Measurements from ENCODE around the gene RPS23. TPM values are rescaled to one million over a fixed set of nuclear protein-coding genes. Genes with fewer than 3 reads are reported as not detected.
"Not testable (repeated sequence)": the region's sequence is repeated elsewhere in the genome, so short reads cannot be mapped to it uniquely, and the experiment has no call there.

Gene RPS23
- polyA plus RNA-seq, 4 donors, result 1,779 to 4,145 (median 3,732) TPM

GRCh38 chr5:82273426-82273825 lies 4.7 kb downstream of the RPS23 start:
- H3K4me1 ChIP-seq (ENCODE audit: control insufficient read depth in 3 of 3, insufficient read depth in 2 of 3, low read depth in 1 of 3, low read length in 2 of 3); H3K9me3 ChIP-seq (ENCODE audit: control insufficient read depth in 2 of 2, insufficient read depth in 1 of 2, low read depth in 1 of 2, low read length in 1 of 2); H3K4me3 ChIP-seq (ENCODE audit: low read depth in 1 of 3, low read length in 3 of 3); H3K27ac ChIP-seq (ENCODE audit: low read depth in 1 of 3, low read length in 2 of 3); DNase-seq; H3K27me3 ChIP-seq (ENCODE audit: control insufficient read depth in 3 of 3, insufficient read depth in 3 of 3, low read length in 3 of 3); FAIRE-seq: not testable (repeated sequence)
- H3K36me3 ChIP-seq (ENCODE audit: control insufficient read depth in 3 of 3, insufficient read depth in 2 of 3, low read depth in 1 of 3, low read length in 3 of 3), result peaks cover 2 to 21% (median 13%) of the 10 kb centered on the region in 3 donors
- WGBS, 3 donors, result 52 to 85% (median 78%) methylated on average over 4 of the region's 4 CpGs

GRCh38 chr5:82272571-82273356 lies 5.4 kb downstream of the RPS23 start:
- H3K27ac ChIP-seq (ENCODE audit: low read depth in 1 of 3, low read length in 2 of 3); H3K27me3 ChIP-seq (ENCODE audit: control insufficient read depth in 3 of 3, insufficient read depth in 3 of 3, low read length in 3 of 3); H3K4me3 ChIP-seq (ENCODE audit: low read depth in 1 of 3, low read length in 3 of 3); FAIRE-seq; H3K4me1 ChIP-seq (ENCODE audit: control insufficient read depth in 3 of 3, insufficient read depth in 2 of 3, low read depth in 1 of 3, low read length in 2 of 3); H3K9me3 ChIP-seq (ENCODE audit: control insufficient read depth in 2 of 2, insufficient read depth in 1 of 2, low read depth in 1 of 2, low read length in 1 of 2); DNase-seq: not testable (repeated sequence)
- WGBS, 3 donors, result 87 to 93% (median 89%) methylated on average over 24 of the region's 24 CpGs
- peaks cover 2 to 21% (median 13%) of the 10 kb centered on the region in 3 donors for H3K36me3 ChIP-seq (ENCODE audit: control insufficient read depth in 3 of 3, insufficient read depth in 2 of 3, low read depth in 1 of 3, low read length in 3 of 3)

GRCh38 chr5:82269363-82269762 lies 8.8 kb downstream of the RPS23 start:
- 86 to 95% (median 89%) methylated on average over 2 of the region's 2 CpGs for WGBS, 3 donors
- not testable (repeated sequence) for FAIRE-seq; H3K4me1 ChIP-seq (ENCODE audit: control insufficient read depth in 3 of 3, insufficient read depth in 2 of 3, low read depth in 1 of 3, low read length in 2 of 3); H3K27me3 ChIP-seq (ENCODE audit: control insufficient read depth in 3 of 3, insufficient read depth in 3 of 3, low read length in 3 of 3); H3K4me3 ChIP-seq (ENCODE audit: low read depth in 1 of 3, low read length in 3 of 3); DNase-seq; H3K27ac ChIP-seq (ENCODE audit: low read depth in 1 of 3, low read length in 2 of 3); H3K36me3 ChIP-seq (ENCODE audit: control insufficient read depth in 3 of 3, insufficient read depth in 2 of 3, low read depth in 1 of 3, low read length in 3 of 3)
- peaks cover 0 to 12% of the 10 kb centered on the region in 2 donors for H3K9me3 ChIP-seq (ENCODE audit: control insufficient read depth in 2 of 2, insufficient read depth in 1 of 2, low read depth in 1 of 2, low read length in 1 of 2)

- H3K4me1 ChIP-seq (ENCODE audit: control insufficient read depth in 3 of 3, insufficient read depth in 2 of 3, low read depth in 1 of 3, low read length in 2 of 3); H3K27me3 ChIP-seq (ENCODE audit: control insufficient read depth in 3 of 3, insufficient read depth in 3 of 3, low read length in 3 of 3); DNase-seq; FAIRE-seq; H3K27ac ChIP-seq (ENCODE audit: low read depth in 1 of 3, low read length in 2 of 3); H3K36me3 ChIP-seq (ENCODE audit: control insufficient read depth in 3 of 3, insufficient read depth in 2 of 3, low read depth in 1 of 3, low read length in 3 of 3); H3K4me3 ChIP-seq (ENCODE audit: low read depth in 1 of 3, low read length in 3 of 3): not testable (repeated sequence)
- WGBS, 3 donors, result 90 to 95% (median 91%) methylated on average over 9 of the region's 9 CpGs
- peaks cover 0 to 12% of the 10 kb centered on the region in 2 donors for H3K9me3 ChIP-seq (ENCODE audit: control insufficient read depth in 2 of 2, insufficient read depth in 1 of 2, low read depth in 1 of 2, low read length in 1 of 2)
Observed at GRCh38 chr5:82267297-82267933, 10.7 kb downstream of the RPS23 start.

- no peak overlapping the region for H3K27ac ChIP-seq (ENCODE audit: low read depth in 1 of 3, low read length in 2 of 3)
- H3K4me1 ChIP-seq (ENCODE audit: control insufficient read depth in 3 of 3, insufficient read depth in 2 of 3, low read depth in 1 of 3, low read length in 2 of 3), result no peaks in the 10 kb centered on the region
- 61 to 87% (median 79%) methylated on average over 4 of the region's 4 CpGs for WGBS, 3 donors
- H3K4me3 ChIP-seq (ENCODE audit: low read depth in 1 of 3, low read length in 3 of 3), result no peak overlapping the region
- FAIRE-seq (no peak), DNase-seq (no peak)
- no peaks in the 10 kb centered on the region for H3K36me3 ChIP-seq (ENCODE audit: control insufficient read depth in 3 of 3, insufficient read depth in 2 of 3, low read depth in 1 of 3, low read length in 3 of 3)
- no peaks in the 10 kb centered on the region for H3K27me3 ChIP-seq (ENCODE audit: control insufficient read depth in 3 of 3, insufficient read depth in 3 of 3, low read length in 3 of 3)
- peaks cover 0 to 14% of the 10 kb centered on the region in 2 donors for H3K9me3 ChIP-seq (ENCODE audit: control insufficient read depth in 2 of 2, insufficient read depth in 1 of 2, low read depth in 1 of 2, low read length in 1 of 2)
Observed at GRCh38 chr5:82265047-82265446, 13.1 kb downstream of the RPS23 start.

- peak in 1 of 2 donors; percentile 16 for DNase-seq
- Histone ChIP-seq H3K27ac (ENCODE audit: low read depth in 1 of 3, low read length in 2 of 3) (no peak overlapping the region), H3K4me3 (ENCODE audit: low read depth in 1 of 3, low read length in 3 of 3) (no peak overlapping the region), H3K27me3 (ENCODE audit: control insufficient read depth in 3 of 3, insufficient read depth in 3 of 3, low read length in 3 of 3) (no peaks in the 10 kb centered on the region), H3K36me3 (ENCODE audit: control insufficient read depth in 3 of 3, insufficient read depth in 2 of 3, low read depth in 1 of 3, low read length in 3 of 3) (peaks cover 0 to 2% (median 0%) of the 10 kb centered on the region in 3 donors), H3K9me3 (ENCODE audit: control insufficient read depth in 2 of 2, insufficient read depth in 1 of 2, low read depth in 1 of 2, low read length in 1 of 2) (peaks cover 0 to 2% of the 10 kb centered on the region in 2 donors), H3K4me1 (ENCODE audit: control insufficient read depth in 3 of 3, insufficient read depth in 2 of 3, low read depth in 1 of 3, low read length in 2 of 3) (no peaks in the 10 kb centered on the region)
- 83 to 93% (median 90%) methylated on average over 3 of the region's 3 CpGs for WGBS, 3 donors
- no peak for FAIRE-seq
Observed at GRCh38 chr5:82259172-82259800, 18.9 kb downstream of the RPS23 start.

GRCh38 chr5:82257729-82258128 lies 20.4 kb downstream of the RPS23 start:
- Histone ChIP-seq H3K27ac (ENCODE audit: low read depth in 1 of 3, low read length in 2 of 3) (no peak overlapping the region), H3K27me3 (ENCODE audit: control insufficient read depth in 3 of 3, insufficient read depth in 3 of 3, low read length in 3 of 3) (no peaks in the 10 kb centered on the region), H3K36me3 (ENCODE audit: control insufficient read depth in 3 of 3, insufficient read depth in 2 of 3, low read depth in 1 of 3, low read length in 3 of 3) (peaks cover 0 to 3% (median 2%) of the 10 kb centered on the region in 3 donors), H3K4me3 (ENCODE audit: low read depth in 1 of 3, low read length in 3 of 3) (no peak overlapping the region), H3K4me1 (ENCODE audit: control insufficient read depth in 3 of 3, insufficient read depth in 2 of 3, low read depth in 1 of 3, low read length in 2 of 3) (no peaks in the 10 kb centered on the region), H3K9me3 (ENCODE audit: control insufficient read depth in 2 of 2, insufficient read depth in 1 of 2, low read depth in 1 of 2, low read length in 1 of 2) (peaks cover 0 to 2% of the 10 kb centered on the region in 2 donors)
- 88 to 95% (median 89%) methylated on average over 3 of the region's 3 CpGs for WGBS, 3 donors
- DNase-seq, result no peak
- FAIRE-seq, result no peak

GRCh38 chr5:82257247-82257646 lies 20.9 kb downstream of the RPS23 start:
- peaks cover 0 to 3% (median 2%) of the 10 kb centered on the region in 3 donors for H3K36me3 ChIP-seq (ENCODE audit: control insufficient read depth in 3 of 3, insufficient read depth in 2 of 3, low read depth in 1 of 3, low read length in 3 of 3)
- H3K27ac ChIP-seq (ENCODE audit: low read depth in 1 of 3, low read length in 2 of 3), result no peak overlapping the region
- no peak overlapping the region for H3K4me3 ChIP-seq (ENCODE audit: low read depth in 1 of 3, low read length in 3 of 3)
- WGBS, 3 donors, result 89 to 95% (median 90%) methylated on average over 2 of the region's 2 CpGs
- DNase-seq, result no peak
- H3K27me3 ChIP-seq (ENCODE audit: control insufficient read depth in 3 of 3, insufficient read depth in 3 of 3, low read length in 3 of 3), result no peaks in the 10 kb centered on the region
- peaks cover 0 to 2% of the 10 kb centered on the region in 2 donors for H3K9me3 ChIP-seq (ENCODE audit: control insufficient read depth in 2 of 2, insufficient read depth in 1 of 2, low read depth in 1 of 2, low read length in 1 of 2)
- no peak for FAIRE-seq
- no peaks in the 10 kb centered on the region for H3K4me1 ChIP-seq (ENCODE audit: control insufficient read depth in 3 of 3, insufficient read depth in 2 of 3, low read depth in 1 of 3, low read length in 2 of 3)
